ENCODE measurements around the gene FBXO31.
A peak's percentile ranks its signal among the peaks of the same experiment; 100 is the strongest.
"Not testable (repeated sequence)": the region's sequence is repeated elsewhere in the genome, so short reads cannot be mapped to it uniquely, and the experiment has no call there.

Gene FBXO31

GRCh38 chr16:87411375-87412271 is 28.0 kb upstream of the FBXO31 start:
- no peak for DNase-seq

- no peak for DNase-seq
These were observed 27.4 kb upstream of the FBXO31 start for GRCh38 chr16:87410968-87411367.

- DNase-seq, result no peak
These were observed 27.0 kb upstream of the FBXO31 start for GRCh38 chr16:87410530-87410929.

DNA sequence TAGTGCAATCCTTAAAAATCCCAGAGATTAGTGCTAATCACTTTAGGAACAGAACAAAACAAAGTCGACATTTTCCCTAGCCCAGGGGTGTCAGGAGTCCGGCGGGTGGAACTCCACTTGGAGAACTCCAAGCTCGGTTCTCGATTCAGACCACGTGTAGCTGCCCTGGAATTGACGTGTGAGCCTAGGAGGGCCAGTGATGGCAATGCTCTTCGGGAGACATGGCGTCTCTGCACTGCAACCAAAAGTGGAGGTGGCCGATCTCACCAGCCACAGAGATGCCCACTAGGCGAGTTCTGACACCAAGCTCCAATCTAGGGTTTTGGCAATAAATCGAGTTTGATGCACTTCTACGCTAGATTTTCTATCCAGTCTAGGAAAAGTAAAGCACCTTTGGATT is 26.2 kb upstream of the FBXO31 start:
- DNase-seq, result no peak

GRCh38 chr16:87409153-87409552 is 25.6 kb upstream of the FBXO31 start:
- DNase-seq, result no peak

GRCh38 chr16:87407511-87408112 is 24.0 kb upstream of the FBXO31 start:
- no peak for DNase-seq

- no peak for DNase-seq
These were observed 23.0 kb upstream of the FBXO31 start for GRCh38 chr16:87406495-87407088.

- DNase-seq, result no peak
These were observed 21.4 kb upstream of the FBXO31 start for GRCh38 chr16:87404764-87405625.

- DNase-seq, result no peak
These were observed 11.7 kb upstream of the FBXO31 start for GRCh38 chr16:87395181-87395842.

GRCh38 chr16:87393680-87394055 is 10.1 kb upstream of the FBXO31 start:
- no peak for DNase-seq

DNA sequence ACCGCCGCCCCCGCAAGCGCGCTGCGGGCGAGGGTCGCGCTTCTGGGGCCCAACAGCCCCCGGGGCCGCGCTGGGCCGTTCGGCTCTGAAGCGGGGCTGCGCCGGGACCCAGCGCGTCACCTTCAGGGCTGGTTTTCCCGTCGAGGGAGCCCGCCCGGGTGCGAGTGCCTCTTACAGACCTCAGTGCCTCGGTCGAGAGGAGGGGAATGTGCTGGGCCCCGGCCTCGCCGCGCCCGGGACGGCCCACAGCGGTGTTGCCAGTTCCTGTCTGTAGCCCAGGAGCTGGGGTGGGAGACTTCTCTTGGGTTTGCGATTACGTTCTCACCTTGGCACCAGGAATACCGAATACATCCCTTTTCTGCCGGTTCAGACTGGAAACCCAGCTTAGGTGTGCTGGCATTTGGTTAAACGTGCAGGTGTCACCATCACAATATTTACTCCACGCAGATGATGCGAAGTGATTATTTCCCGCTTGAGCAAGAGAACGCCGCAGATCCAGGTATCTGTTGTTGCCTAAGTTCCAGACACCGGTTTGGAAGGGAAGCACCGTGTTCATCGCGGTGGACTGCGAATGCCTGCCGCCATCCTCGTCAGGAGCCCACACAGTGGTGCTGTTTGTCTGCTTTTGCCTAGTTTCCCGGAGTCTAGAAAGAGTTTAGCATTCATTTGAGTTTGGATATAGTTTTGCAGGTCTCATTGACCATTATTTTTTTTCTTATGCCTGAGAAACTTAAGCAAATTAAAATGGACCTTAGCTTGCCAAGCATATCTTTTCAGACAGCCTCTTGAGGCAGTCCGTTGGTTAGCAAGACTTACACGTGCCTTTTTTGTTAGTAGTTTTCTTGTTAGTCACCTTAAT is 9.5 kb upstream of the FBXO31 start:
- DNase-seq, result no peak

DNA sequence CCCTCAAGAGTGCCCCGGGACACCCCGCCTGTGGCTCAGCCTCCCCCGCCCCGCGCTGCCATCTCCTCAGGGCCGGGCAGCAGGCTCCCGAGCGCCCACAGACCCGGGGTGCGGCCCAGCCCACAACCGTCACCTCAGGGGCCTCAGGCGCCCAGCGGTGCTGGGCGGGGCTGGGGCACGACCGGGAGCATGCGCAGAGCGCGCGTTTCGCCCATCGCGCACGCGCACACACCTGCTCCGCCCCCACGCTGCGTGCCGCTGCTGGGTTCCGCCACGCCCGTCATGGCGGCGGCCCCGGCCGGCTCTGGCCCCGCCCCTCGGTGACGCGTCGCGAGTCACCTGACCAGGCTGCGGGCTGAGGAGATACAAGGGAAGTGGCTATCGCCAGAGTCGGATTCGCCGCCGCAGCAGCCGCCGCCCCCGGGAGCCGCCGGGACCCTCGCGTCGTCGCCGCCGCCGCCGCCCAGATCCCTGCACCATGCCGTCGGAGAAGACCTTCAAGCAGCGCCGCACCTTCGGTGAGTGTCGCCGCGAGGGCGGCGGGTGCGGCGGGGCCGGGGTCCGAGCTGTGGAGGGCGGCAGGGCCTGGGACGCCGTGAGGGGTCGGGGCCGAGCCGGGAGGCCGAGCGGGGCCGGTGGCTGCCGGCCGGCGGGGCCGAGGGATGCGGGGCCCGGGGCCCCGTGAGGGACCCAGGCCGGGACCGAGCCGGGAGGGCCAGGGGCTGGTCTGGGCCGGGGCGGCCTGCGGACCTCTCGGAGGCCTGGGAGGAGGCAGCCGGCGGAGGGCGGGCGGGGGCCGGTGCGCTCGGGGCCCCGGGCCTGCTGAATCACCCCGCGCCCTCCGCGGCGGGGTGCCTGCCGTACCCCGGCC is 8.6 kb upstream of the FBXO31 start, which contains the start of gene MAP1LC3B:
Gene MAP1LC3B, plus strand, starts transcription at position 387 of the 871 bp plus-strand sequence. Its CDS starts 92 bp downstream, at position 479.
- DNase-seq, result peak; percentile 68

DNA sequence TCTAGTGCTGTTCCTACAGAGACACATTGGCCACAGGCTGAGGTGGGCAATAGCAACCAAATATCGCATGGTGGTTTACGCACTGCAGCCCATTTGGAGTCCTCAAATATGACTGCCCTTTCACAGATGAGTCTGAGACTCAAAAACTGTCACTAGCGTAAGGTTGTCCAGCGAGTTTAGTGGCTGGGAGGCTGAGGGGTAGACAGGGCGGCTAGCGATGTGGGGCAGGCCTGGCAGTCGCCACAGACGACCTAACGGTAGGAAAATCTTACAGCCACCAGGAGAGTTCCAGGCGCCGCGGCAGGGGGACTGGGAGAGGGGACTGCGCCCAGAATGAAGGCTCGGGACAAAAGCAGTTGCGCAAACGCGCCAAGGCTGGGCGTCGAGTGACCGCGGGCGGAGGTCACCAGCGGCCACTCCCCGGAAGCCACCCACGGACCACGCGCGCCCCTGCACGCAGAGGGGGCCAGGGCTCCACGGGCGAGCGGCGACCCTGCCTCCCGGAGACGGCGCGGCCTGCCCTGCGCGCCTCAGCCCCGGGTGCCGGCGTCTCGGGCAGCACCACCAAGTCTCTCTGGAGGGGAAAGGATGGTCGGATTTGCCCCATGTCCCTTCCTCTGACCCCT is 7.9 kb upstream of the FBXO31 start:
- DNase-seq, result no peak

- DNase-seq, result no peak
These were observed 7.2 kb upstream of the FBXO31 start for GRCh38 chr16:87390641-87391323.

- DNase-seq, result not testable (repeated sequence)
These were observed 6.3 kb upstream of the FBXO31 start for GRCh38 chr16:87389914-87390313.

GRCh38 chr16:87389245-87389644 is 5.7 kb upstream of the FBXO31 start:
- DNase-seq, result no peak

- DNase-seq, result no peak
These were observed 5.2 kb upstream of the FBXO31 start for GRCh38 chr16:87388818-87389134.

DNA sequence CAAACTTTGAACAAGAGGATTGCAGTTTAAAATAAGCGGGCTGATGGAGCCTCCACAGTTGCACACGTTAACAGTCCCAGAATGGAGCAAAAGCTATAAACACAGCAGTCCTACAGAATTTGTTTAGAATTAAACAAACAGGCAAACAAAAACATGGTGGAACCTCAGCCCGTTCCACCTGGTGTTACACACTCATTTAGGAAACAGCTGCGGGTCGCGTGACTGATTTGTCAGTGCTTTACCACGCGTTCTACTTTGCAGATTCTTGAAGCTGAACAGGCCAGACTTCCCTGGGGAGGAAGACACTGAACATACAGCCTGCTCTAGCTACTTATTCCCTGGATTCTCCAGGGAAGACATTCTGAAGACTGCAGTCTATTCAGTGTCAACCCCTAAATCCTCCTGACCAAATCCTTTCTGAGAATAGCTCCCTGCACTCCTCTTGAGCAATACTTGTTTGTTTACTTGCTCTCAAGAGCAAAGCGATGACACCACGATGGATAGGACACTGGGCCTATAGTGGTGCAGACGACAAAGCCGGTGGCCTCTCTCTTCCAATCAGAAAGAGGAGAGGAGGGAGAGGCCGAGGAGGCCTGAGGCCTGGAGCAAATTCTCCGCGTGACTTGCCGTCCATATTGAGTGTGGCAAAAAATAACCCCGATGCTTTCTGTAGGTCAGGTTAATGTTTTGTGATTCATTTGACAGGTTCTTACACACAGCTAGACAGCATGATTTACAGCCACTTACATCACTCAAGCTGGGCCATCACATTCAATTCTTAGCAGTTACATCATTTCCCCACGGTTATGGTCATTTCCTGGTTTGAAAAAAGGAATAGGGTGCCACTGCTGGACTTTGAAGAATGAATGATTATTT is 4.6 kb upstream of the FBXO31 start:
- DNase-seq, result peak; percentile 88

DNA sequence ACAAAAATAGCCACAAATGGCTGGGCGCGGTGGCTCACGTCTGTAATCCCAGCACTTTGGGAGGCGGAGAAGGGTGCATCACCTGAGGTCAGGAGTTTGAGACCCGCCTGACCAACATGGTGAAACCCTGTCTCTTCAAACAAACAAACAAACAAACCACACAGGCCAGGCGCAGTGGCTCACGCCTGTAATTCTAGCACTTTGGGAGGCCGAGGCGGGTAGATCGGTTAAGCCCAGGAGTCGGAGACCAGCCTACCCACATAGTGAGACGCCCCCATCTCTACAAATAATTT is 1.2 kb upstream of the FBXO31 start:
- not testable (repeated sequence) for DNase-seq

Measured in NCI-H510A (cell line).